GM18868 (cell line): ENCODE measurements around the gene FAM171A2.

ENCODE experiments used
- ATAC-seq: cut with Tn5 transposase; IDR thresholded peaks from one replicate; pipeline ENCODE4 v1.9.1; 2021; ENCODE audit warnings: mild to moderate bottlenecking, moderate library complexity; ENCODE audit not compliant: unreplicated experiment

FAM171A2 gene

GRCh38 chr17:44307387-44308186 lies 56.1 kb downstream of the FAM171A2 start:
- ATAC-seq = no peak

GRCh38 chr17:44304651-44305050 lies 59.0 kb downstream of the FAM171A2 start:
- no peak for ATAC-seq
